ENCODE results near the gene LRRC59. TPM values are rescaled to one million over a fixed set of nuclear protein-coding genes. Genes with fewer than 3 reads are reported as not detected.

LRRC59 gene
- total RNA-seq, 1 experiment from 2014 or later = 221 TPM

- intact Hi-C loops (cut with micrococcal nuclease) = no loop called here
- Histone ChIP-seq H3K27ac (ENCODE audit: low read depth, low read length) (no peak overlapping the region), H2AFZ (ENCODE audit: low read depth, low read length, poor library complexity, severe bottlenecking) (no peak overlapping the region), H3K9me3 (ENCODE audit: control insufficient read depth in 1 of 2, insufficient read depth in 1 of 2, low read depth in 1 of 2, low read length in 2 of 2) (no peaks in the 10 kb centered on the region), H3K4me3 (replicated peaks in 1 of 2; ENCODE audit: low read depth in 1 of 2, low read length in 2 of 2) (no peak overlapping the region), H3K79me2 (ENCODE audit: insufficient read depth, low read length) (0 out of 2 replicates have a peak, but pooled peaks cover 7% of the 10 kb centered on the region), H3K27me3 (ENCODE audit: insufficient read depth, low read length) (no peaks in the 10 kb centered on the region), H3K9ac (ENCODE audit: low read length) (no peak overlapping the region), H3K9me2 (ENCODE audit: insufficient read depth) (no peaks in the 10 kb centered on the region), H3K36me3 (ENCODE audit: control insufficient read depth in 1 of 2, insufficient read depth in 2 of 2, low read length in 2 of 2) (no peaks in the 10 kb centered on the region; a peak in 1 of 4 replicates), H3K4me1 (ENCODE audit: control insufficient read depth in 1 of 2, insufficient read depth in 2 of 2, low read length in 2 of 2) (peaks cover 30 to 47% of the 10 kb centered on the region in 2 experiments), H3K4me2 (ENCODE audit: low read length) (no peak overlapping the region), H4K20me1 (ENCODE audit: insufficient read depth) (no peaks in the 10 kb centered on the region)
- no peak for DNase-seq (ENCODE audit: low read depth, low spot score)
- no TSS peak for BruUV-seq (replicated peaks)
- CTCF ChIA-PET = no interaction called here
- POLR2A ChIA-PET = interaction anchor here (1.1 kb wide), 1 partner anchor 32 kb away, joined by 3 read pairs; no protein-coding TSS in a partner anchor
- TF ChIP-seq FOSL1 (IDR thresholded peaks at IDR 0.05; ENCODE audit: low read depth) (no peak), JUND (IDR thresholded peaks at IDR 0.05) (no peak), SRF (IDR thresholded peaks at IDR 0.05; ENCODE audit: low read depth) (no peak), POLR2AphosphoS5 (IDR thresholded peaks at IDR 0.05; ENCODE audit: low read depth, low read length) (no peak), EZH2 (IDR thresholded peaks at IDR 0.05) (no peak), RAD21 (IDR thresholded peaks at IDR 0.05; ENCODE audit: low read depth) (no peak), CEBPB (IDR thresholded peaks at IDR 0.05; ENCODE audit: low read depth) (no peak), ZFX (IDR thresholded peaks at IDR 0.05) (no peak), SIN3A (IDR thresholded peaks at IDR 0.05; ENCODE audit: low read depth) (no peak), TCF7L2 (IDR thresholded peaks at IDR 0.05; ENCODE audit: borderline replicate concordance, extremely low read depth, insufficient read depth, insufficient read length) (no peak), EZH2phosphoT487 (IDR thresholded peaks at IDR 0.05; ENCODE audit: borderline replicate concordance) (no peak), EGR1 (IDR thresholded peaks at IDR 0.05; ENCODE audit: low read depth) (no peak), ELF1 (IDR thresholded peaks at IDR 0.05; ENCODE audit: borderline replicate concordance, low read depth) (no peak), ZNF274 (IDR thresholded peaks at IDR 0.05; ENCODE audit: low read depth, low read length) (no peak), YY1 (IDR thresholded peaks at IDR 0.05; ENCODE audit: extremely low read depth, insufficient replicate concordance, low read depth, low read length) (no peak), ZBTB33 (IDR thresholded peaks at IDR 0.05; ENCODE audit: extremely low read depth, insufficient replicate concordance, low read length) (no peak), SP1 (IDR thresholded peaks at IDR 0.05; ENCODE audit: low read depth) (no peak), CBX3 (IDR thresholded peaks at IDR 0.05; ENCODE audit: low read depth) (no peak)
- TF ChIP-seq, protein P1, sequence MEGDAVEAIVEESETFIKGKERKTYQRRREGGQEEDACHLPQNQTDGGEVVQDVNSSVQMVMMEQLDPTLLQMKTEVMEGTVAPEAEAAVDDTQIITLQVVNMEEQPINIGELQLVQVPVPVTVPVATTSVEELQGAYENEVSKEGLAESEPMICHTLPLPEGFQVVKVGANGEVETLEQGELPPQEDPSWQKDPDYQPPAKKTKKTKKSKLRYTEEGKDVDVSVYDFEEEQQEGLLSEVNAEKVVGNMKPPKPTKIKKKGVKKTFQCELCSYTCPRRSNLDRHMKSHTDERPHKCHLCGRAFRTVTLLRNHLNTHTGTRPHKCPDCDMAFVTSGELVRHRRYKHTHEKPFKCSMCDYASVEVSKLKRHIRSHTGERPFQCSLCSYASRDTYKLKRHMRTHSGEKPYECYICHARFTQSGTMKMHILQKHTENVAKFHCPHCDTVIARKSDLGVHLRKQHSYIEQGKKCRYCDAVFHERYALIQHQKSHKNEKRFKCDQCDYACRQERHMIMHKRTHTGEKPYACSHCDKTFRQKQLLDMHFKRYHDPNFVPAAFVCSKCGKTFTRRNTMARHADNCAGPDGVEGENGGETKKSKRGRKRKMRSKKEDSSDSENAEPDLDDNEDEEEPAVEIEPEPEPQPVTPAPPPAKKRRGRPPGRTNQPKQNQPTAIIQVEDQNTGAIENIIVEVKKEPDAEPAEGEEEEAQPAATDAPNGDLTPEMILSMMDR (IDR thresholded peaks at IDR 0.05 in 2 of 3, conservative IDR thresholded peaks at IDR 0.05 in 1 of 3; ENCODE audit: borderline replicate concordance in 1 of 3, insufficient read depth in 1 of 3, low read depth in 2 of 3, low read length in 2 of 3) = no peak
- TF ChIP-seq, protein P2, sequence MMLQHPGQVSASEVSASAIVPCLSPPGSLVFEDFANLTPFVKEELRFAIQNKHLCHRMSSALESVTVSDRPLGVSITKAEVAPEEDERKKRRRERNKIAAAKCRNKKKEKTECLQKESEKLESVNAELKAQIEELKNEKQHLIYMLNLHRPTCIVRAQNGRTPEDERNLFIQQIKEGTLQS (IDR thresholded peaks at IDR 0.05) = no peak
- ATAC-seq = no peak
- RAD21 ChIA-PET (ENCODE audit: low non-redundant PET in 1 of 2, low total read pairs in 2 of 2, uncharacterized antibody in 2 of 2, unreplicated experiment in 2 of 2) = no interaction called here
These were observed 25.4 kb upstream of the LRRC59 start for GRCh38 chr17:50422738-50423137.
